Common myeloid progenitor, CD34-positive (primary cell): ENCODE results near the gene BAIAP2L2.

Source experiments
- CTCF ChIA-PET: fragments of 350-600 bp; sonication (Branson Sonifier 250); formaldehyde crosslinking; loops from one replicate; lab custom pipeline; 2021; ENCODE audit warnings: antibody characterized with exemption; lab: Charles Lee
- POLR2A ChIA-PET: fragments of 350-600 bp; sonication (Branson Sonifier 250); formaldehyde crosslinking; loops from one replicate; lab custom pipeline; 2021; ENCODE audit warnings: antibody characterized with exemption; lab: Charles Lee
- DNase-seq, 3 donors: peaks; one replicate each; pipeline versions ENCODE4 v3.0.0 to v3.0.0-alpha.2; 2013
- H3K27ac ChIP-seq, 2 experiments: 1 replicate in 1 of 2; 2 replicates in 1 of 2; pipeline ENCODE4 v1.7.0; 2013; ENCODE audit warnings: inconsistent platforms in 2 of 2, low read length in 2 of 2, mild to moderate bottlenecking in 2 of 2, low read depth in 1 of 2, moderate library complexity in 1 of 2; ENCODE audit not compliant: severe bottlenecking in 2 of 2, insufficient read depth in 1 of 2, poor library complexity in 1 of 2
- H3K27me3 ChIP-seq, 5 experiments: replicated peaks in 2 of 5; 1 replicate in 3 of 5; 2 replicates in 2 of 5; pipeline versions ENCODE4 v1.6.1 to v1.7.0; 2013; ENCODE audit warnings: low read length in 4 of 5, mild to moderate bottlenecking in 2 of 5, moderate library complexity in 2 of 5, inconsistent platforms in 1 of 5; ENCODE audit not compliant: insufficient read depth in 5 of 5, control insufficient read depth in 4 of 5
- H3K36me3 ChIP-seq, 4 experiments: 1 replicate in 2 of 4; 2 replicates in 2 of 4; pipeline versions ENCODE4 v1.6.1 to v1.7.0; 2013; ENCODE audit warnings: low read length in 3 of 4, control low read depth in 1 of 4, mild to moderate bottlenecking in 1 of 4; ENCODE audit not compliant: control insufficient read depth in 4 of 4, insufficient read depth in 4 of 4
- H3K4me1 ChIP-seq, 4 experiments: 1 replicate in 3 of 4; 2 replicates in 1 of 4; pipeline versions ENCODE4 v1.6.1 to v1.7.1; 2013; ENCODE audit warnings: low read length in 3 of 4, mild to moderate bottlenecking in 3 of 4, control low read depth in 1 of 4, inconsistent platforms in 1 of 4, moderate library complexity in 1 of 4; ENCODE audit not compliant: control insufficient read depth in 4 of 4, insufficient read depth in 4 of 4; ENCODE audit errors: control extremely low read depth in 1 of 4
- H3K4me3 ChIP-seq, 7 experiments: 1 replicate in 4 of 7; 2 replicates in 3 of 7; pipeline versions ENCODE4 v1.5.1 to v1.7.0; 2013; ENCODE audit warnings: mild to moderate bottlenecking in 7 of 7, low read length in 6 of 7, moderate library complexity in 6 of 7, inconsistent platforms in 2 of 7, low read depth in 2 of 7, control low read depth in 1 of 7; ENCODE audit not compliant: insufficient read depth in 4 of 7, control insufficient read depth in 1 of 7; ENCODE audit errors: extremely low read depth in 1 of 7
- H3K9me3 ChIP-seq, 5 experiments: 1 replicate in 4 of 5; 2 replicates in 1 of 5; pipeline versions ENCODE4 v1.6.1 to v1.7.1; 2013; ENCODE audit warnings: low read length in 4 of 5, mild to moderate bottlenecking in 2 of 5, inconsistent platforms in 1 of 5, low read depth in 1 of 5, moderate library complexity in 1 of 5; ENCODE audit not compliant: control insufficient read depth in 4 of 5, insufficient read depth in 2 of 5; ENCODE audit errors: control extremely low read depth in 1 of 5
- WGBS: methylation state at CpG from one replicate; pipeline ENCODE4 v1.1.5; 2013; ENCODE audit not compliant: insufficient coverage; 5-methylcytosine and 5-hydroxymethylcytosine counted together

Gene BAIAP2L2

DNA sequence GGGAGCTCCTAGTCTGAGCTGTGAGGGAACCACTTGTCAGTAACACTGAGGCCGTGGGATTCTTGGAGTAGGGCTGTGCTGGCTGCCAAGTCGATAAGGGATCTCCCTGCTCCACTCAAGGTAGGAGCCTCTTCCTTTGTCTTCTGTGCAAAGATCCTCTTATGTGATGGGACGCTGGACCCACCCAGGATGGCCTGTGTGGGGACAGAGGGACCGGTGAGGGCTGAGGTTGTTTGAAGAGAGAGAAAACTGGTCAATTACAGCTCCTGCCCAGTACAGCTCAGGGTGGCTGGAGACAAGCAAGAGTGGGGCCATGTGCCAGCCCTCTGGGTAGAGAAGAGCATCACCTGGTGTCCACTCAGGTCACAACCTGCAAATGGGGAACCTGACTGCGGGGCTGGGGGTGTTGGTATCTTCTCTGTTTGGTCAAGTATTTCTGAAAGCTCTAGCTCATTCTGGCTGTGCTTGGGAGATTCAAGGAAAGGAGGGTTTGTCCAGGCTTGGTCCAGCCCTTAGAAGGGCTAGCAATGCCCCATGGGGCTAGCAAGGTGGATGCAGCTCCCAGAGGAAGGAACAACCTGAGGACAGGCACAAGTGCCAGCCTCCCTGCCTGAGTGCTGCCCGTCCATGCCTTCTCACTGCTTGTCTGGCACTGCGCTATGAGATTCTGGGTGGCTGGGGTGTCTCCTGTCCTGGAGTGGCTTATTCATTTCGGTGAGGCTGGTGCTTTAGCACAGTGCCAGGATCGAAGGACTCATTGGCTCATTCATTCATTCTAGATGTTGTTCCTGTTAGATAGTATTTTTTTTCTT lies 27.6 kb upstream of the BAIAP2L2 start:
- 98% methylated on average over 8 of the region's 9 CpGs for WGBS
- H3K27me3 ChIP-seq, result no peaks in the 10 kb centered on the region
- no peak overlapping the region for H3K27ac ChIP-seq
- ChIA-PET POLR2A (no interaction called here), CTCF (interaction anchor here (0.8 to 1.1 kb wide), 3 partner anchors 24 to 66 kb away, joined by 3 read pairs; partner anchors contain the start of gene PLA2G6)
- H3K4me3 ChIP-seq, result no peak overlapping the region
- peaks cover 0 to 5% (median 0%) of the 10 kb centered on the region in 4 experiments for H3K4me1 ChIP-seq
- peaks cover 5 to 61% (median 14%) of the 10 kb centered on the region in 4 experiments for H3K36me3 ChIP-seq
- DNase-seq, result no peak
- H3K9me3 ChIP-seq, result no peaks in the 10 kb centered on the region

DNA sequence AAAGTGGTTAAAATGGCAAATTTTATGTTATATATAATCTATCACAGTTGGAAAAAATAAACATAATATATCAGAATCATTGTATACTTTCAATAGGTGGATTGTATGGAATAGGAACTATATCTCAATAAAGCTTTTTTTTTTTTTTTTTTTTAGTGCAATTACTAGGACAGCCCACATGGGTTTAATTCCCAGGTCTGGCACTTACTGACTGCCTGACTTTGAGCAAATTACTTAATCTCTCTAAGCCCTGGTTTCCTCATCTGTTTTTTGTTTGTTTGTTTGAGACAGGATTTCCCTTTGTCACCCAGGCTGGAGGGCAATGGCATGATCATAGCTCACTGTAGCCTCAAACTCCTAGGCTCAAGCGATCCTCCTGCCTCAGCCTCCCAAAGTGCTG lies 26.1 kb upstream of the BAIAP2L2 start:
- no peaks in the 10 kb centered on the region for H3K27me3 ChIP-seq
- H3K36me3 ChIP-seq, result peaks cover 6 to 63% (median 18%) of the 10 kb centered on the region in 4 experiments
- no peak overlapping the region for H3K27ac ChIP-seq
- ChIA-PET CTCF (interaction anchor here (0.9 to 1.3 kb wide), 4 partner anchors 9 to 83 kb away, joined by 3 to 6 read pairs (median 4); no protein-coding TSS in a partner anchor), POLR2A (no interaction called here)
- no peaks in the 10 kb centered on the region for H3K4me1 ChIP-seq
- no peak overlapping the region for H3K4me3 ChIP-seq
- no peaks in the 10 kb centered on the region for H3K9me3 ChIP-seq
- 100% methylated on average over 1 of the region's 1 CpG for WGBS
- peak in 2 of 3 donors; percentile 40 to 46 for DNase-seq

GRCh38 chr22:38135133-38135706 lies 24.7 kb upstream of the BAIAP2L2 start:
- ChIA-PET CTCF (no interaction called here), POLR2A (no interaction called here)
- H3K4me1 ChIP-seq, result no peaks in the 10 kb centered on the region
- H3K9me3 ChIP-seq, result no peaks in the 10 kb centered on the region
- H3K27me3 ChIP-seq, result no peaks in the 10 kb centered on the region
- peak in 2 of 3 donors; percentile 16 to 21 for DNase-seq
- peaks cover 6 to 56% (median 19%) of the 10 kb centered on the region in 4 experiments for H3K36me3 ChIP-seq
- H3K27ac ChIP-seq, result no peak overlapping the region
- no peak overlapping the region for H3K4me3 ChIP-seq
- 97% methylated on average over 3 of the region's 4 CpGs for WGBS

GRCh38 chr22:38133331-38133730 lies 22.8 kb upstream of the BAIAP2L2 start:
- Histone ChIP-seq H3K27me3 (no peaks in the 10 kb centered on the region), H3K27ac (no peak overlapping the region), H3K4me3 (no peak overlapping the region), H3K36me3 (peaks cover 6 to 64% (median 24%) of the 10 kb centered on the region in 4 experiments), H3K4me1 (no peaks in the 10 kb centered on the region), H3K9me3 (no peaks in the 10 kb centered on the region)
- 100% methylated on average over 4 of the region's 4 CpGs for WGBS
- CTCF ChIA-PET, result interaction anchor here (1.0 to 1.3 kb wide), 3 partner anchors 9 to 19 kb away, joined by 3 to 6 read pairs (median 4); no protein-coding TSS in a partner anchor
- DNase-seq, result no peak
- POLR2A ChIA-PET, result no interaction called here

DNA sequence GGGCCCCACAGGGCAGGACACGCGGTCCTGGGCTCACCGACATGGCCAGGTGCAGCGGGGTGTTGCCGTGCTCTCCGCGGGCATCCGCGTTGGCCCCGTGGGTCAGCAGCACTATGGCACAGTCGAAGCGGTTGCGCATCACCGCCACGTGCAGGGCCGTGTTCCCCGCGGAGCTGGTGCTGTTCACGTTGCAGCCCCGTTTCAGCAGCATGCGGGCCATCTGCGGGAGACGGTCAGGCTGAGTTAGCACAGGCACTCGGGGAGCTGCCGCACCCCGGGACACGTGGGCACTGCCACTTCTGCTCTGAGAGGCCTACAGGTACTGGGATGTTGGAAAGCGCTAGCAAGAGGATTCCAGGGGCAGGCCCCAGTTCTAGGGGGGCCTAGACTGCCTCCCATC lies 22.3 kb upstream of the BAIAP2L2 start:
- H3K36me3 ChIP-seq, result peaks cover 8 to 64% (median 26%) of the 10 kb centered on the region in 4 experiments
- H3K27ac ChIP-seq, result no peak overlapping the region
- ChIA-PET CTCF (interaction anchor here (1.2 to 1.3 kb wide), 2 partner anchors 9 to 18 kb away, joined by 4 to 6 read pairs; no protein-coding TSS in a partner anchor), POLR2A (no interaction called here)
- no peak overlapping the region for H3K4me3 ChIP-seq
- H3K4me1 ChIP-seq, result no peaks in the 10 kb centered on the region
- no peak for DNase-seq
- WGBS, result 96% methylated on average over 26 of the region's 28 CpGs
- no peaks in the 10 kb centered on the region for H3K27me3 ChIP-seq
- no peaks in the 10 kb centered on the region for H3K9me3 ChIP-seq

GRCh38 chr22:38132136-38132535 lies 21.7 kb upstream of the BAIAP2L2 start:
- CTCF ChIA-PET, result interaction anchor here (1.2 kb wide), 1 partner anchor 8 kb away, joined by 4 read pairs; no protein-coding TSS in a partner anchor
- H3K27me3 ChIP-seq, result no peaks in the 10 kb centered on the region
- H3K36me3 ChIP-seq, result peaks cover 10 to 66% (median 27%) of the 10 kb centered on the region in 4 experiments
- 96% methylated on average over 6 of the region's 7 CpGs for WGBS
- POLR2A ChIA-PET, result no interaction called here
- no peak overlapping the region for H3K27ac ChIP-seq
- no peak overlapping the region for H3K4me3 ChIP-seq
- H3K9me3 ChIP-seq, result no peaks in the 10 kb centered on the region
- DNase-seq, result no peak
- no peaks in the 10 kb centered on the region for H3K4me1 ChIP-seq

- Histone ChIP-seq H3K27ac (no peak overlapping the region), H3K36me3 (peaks cover 10 to 69% (median 28%) of the 10 kb centered on the region in 4 experiments), H3K4me1 (no peaks in the 10 kb centered on the region), H3K4me3 (no peak overlapping the region), H3K27me3 (no peaks in the 10 kb centered on the region), H3K9me3 (no peaks in the 10 kb centered on the region)
- ChIA-PET CTCF (no interaction called here), POLR2A (no interaction called here)
- no peak for DNase-seq
- 100% methylated on average over 2 of the region's 2 CpGs for WGBS
Observed at GRCh38 chr22:38131399-38131798, 20.9 kb upstream of the BAIAP2L2 start.
